PC-3 (cell line): ENCODE data around the gene CYP4X1.

ENCODE experiments used
- CTCF ChIP-seq: fragments of 300-600 bp; sonication (generic); conservative IDR thresholded peaks from 2 replicates; pipeline ENCODE4 v1.5.1; 2017; ENCODE audit warnings: antibody characterized with exemption, low read depth, mild to moderate bottlenecking, low read length
- EZH2 ChIP-seq: fragments of 300-600 bp; sonication (generic); IDR thresholded peaks from one replicate; pipeline ENCODE4 v1.6.1; 2017; ENCODE audit warnings: antibody characterized with exemption, mild to moderate bottlenecking, low read length; ENCODE audit not compliant: unreplicated experiment
- EZH2phosphoT487 ChIP-seq: fragments of 300-600 bp; sonication (generic); IDR thresholded peaks from 2 replicates; pipeline ENCODE4 v1.6.1; 2018; ENCODE audit warnings: mild to moderate bottlenecking, antibody characterized with exemption, low read length, borderline replicate concordance

GRCh38 chr1:47059376-47059775 is 35.9 kb downstream of the CYP4X1 start:
- TF ChIP-seq EZH2phosphoT487 (no peak), CTCF (no peak), EZH2 (no peak)
